Activated T-cell treated with anti-CD3 and anti-CD28 coated beads for 24 hours (primary cell): Measurements from ENCODE around the gene NLRP8.
"Not testable (repeated sequence)": the region's sequence is repeated elsewhere in the genome, so short reads cannot be mapped to it uniquely, and the experiment has no call there.

Experiments used
- DNase-seq: peaks from one replicate; pipeline ENCODE4 v3.0.0-alpha.2; 2020; ENCODE audit warnings: low read depth

Gene NLRP8

GRCh38 chr19:55947532-55947931, at the start of gene NLRP8:
Gene NLRP8, plus strand, starts transcription at chr19:55947832.
- DNase-seq = no peak

GRCh38 chr19:55898911-55899310, 48.7 kb upstream of the NLRP8 start:
- DNase-seq = no peak

- DNase-seq = no peak
Observed at GRCh38 chr19:55901369-55902079, 46.1 kb upstream of the NLRP8 start.

GRCh38 chr19:55902080-55902751, 45.4 kb upstream of the NLRP8 start:
- no peak for DNase-seq

GRCh38 chr19:55907286-55907685, 40.3 kb upstream of the NLRP8 start:
- DNase-seq = no peak

GRCh38 chr19:55907746-55908145, 39.9 kb upstream of the NLRP8 start:
- no peak for DNase-seq

- no peak for DNase-seq
Observed at GRCh38 chr19:55909801-55910200, 37.8 kb upstream of the NLRP8 start.

GRCh38 chr19:55912916-55913315, 34.7 kb upstream of the NLRP8 start:
- DNase-seq = no peak

GRCh38 chr19:55913643-55914268, 33.9 kb upstream of the NLRP8 start:
- DNase-seq = no peak

GRCh38 chr19:55923556-55923955, 24.1 kb upstream of the NLRP8 start:
- DNase-seq = no peak

GRCh38 chr19:55927991-55928390, 19.6 kb upstream of the NLRP8 start:
- no peak for DNase-seq

GRCh38 chr19:55929258-55929657, 18.4 kb upstream of the NLRP8 start:
- DNase-seq = not testable (repeated sequence)

GRCh38 chr19:55930996-55931515, 16.6 kb upstream of the NLRP8 start:
- no peak for DNase-seq

GRCh38 chr19:55931936-55932386, 15.7 kb upstream of the NLRP8 start, which contains the start of gene NLRP13:
Gene NLRP13, minus strand, starts transcription at chr19:55932336. Its CDS starts 25 bp downstream, at chr19:55932311.
- no peak for DNase-seq

GRCh38 chr19:55935206-55935605, 12.4 kb upstream of the NLRP8 start:
- DNase-seq = no peak

GRCh38 chr19:55939206-55939605, 8.4 kb upstream of the NLRP8 start:
- DNase-seq = no peak

- no peak for DNase-seq
Observed at GRCh38 chr19:55940306-55940705, 7.3 kb upstream of the NLRP8 start.

GRCh38 chr19:55950566-55950965, 2.9 kb downstream of the NLRP8 start:
- not testable (repeated sequence) for DNase-seq

GRCh38 chr19:55956431-55956830, 8.8 kb downstream of the NLRP8 start:
- DNase-seq = no peak

GRCh38 chr19:55958356-55958755, 10.7 kb downstream of the NLRP8 start:
- DNase-seq = no peak

GRCh38 chr19:55959996-55960675, 12.5 kb downstream of the NLRP8 start:
- no peak for DNase-seq

- DNase-seq = no peak
Observed at GRCh38 chr19:55962186-55962585, 14.6 kb downstream of the NLRP8 start.
